HG03135 (cell line): Measurements from ENCODE around the gene MEIS2.

ENCODE experiments used
- ATAC-seq: cut with Tn5 transposase; IDR thresholded peaks from one replicate; pipeline ENCODE4 v1.9.1; 2021; ENCODE audit warnings: mild to moderate bottlenecking, moderate library complexity; ENCODE audit not compliant: unreplicated experiment

MEIS2 gene

GRCh38 chr15:36904715-36905114, 195.6 kb downstream of the MEIS2 start:
- no peak for ATAC-seq

GRCh38 chr15:36903922-36904556, 196.3 kb downstream of the MEIS2 start:
- no peak for ATAC-seq

- ATAC-seq: no peak
Measured at GRCh38 chr15:36903195-36903594, 197.2 kb downstream of the MEIS2 start.

GRCh38 chr15:36901012-36901411, 199.3 kb downstream of the MEIS2 start:
- no peak for ATAC-seq

GRCh38 chr15:36899696-36900095, 200.7 kb downstream of the MEIS2 start:
- ATAC-seq: no peak

GRCh38 chr15:36898536-36899126, 201.7 kb downstream of the MEIS2 start:
- ATAC-seq: no peak

GRCh38 chr15:36897834-36898233, 202.5 kb downstream of the MEIS2 start:
- ATAC-seq: no peak

- no peak for ATAC-seq
Measured at GRCh38 chr15:36896949-36897348, 203.4 kb downstream of the MEIS2 start.

- ATAC-seq: no peak
Measured at GRCh38 chr15:36894075-36894474, 206.3 kb downstream of the MEIS2 start.

GRCh38 chr15:36893276-36893675, 207.1 kb downstream of the MEIS2 start:
- ATAC-seq: no peak

GRCh38 chr15:36888011-36888992, 212.0 kb downstream of the MEIS2 start:
- ATAC-seq: no peak

- ATAC-seq: no peak
Measured at GRCh38 chr15:36887214-36887961, 213.0 kb downstream of the MEIS2 start.

GRCh38 chr15:36886701-36887100, 213.6 kb downstream of the MEIS2 start:
- no peak for ATAC-seq

- ATAC-seq: no peak
Measured at GRCh38 chr15:36886191-36886590, 214.2 kb downstream of the MEIS2 start.

- no peak for ATAC-seq
Measured at GRCh38 chr15:36885771-36886170, 214.6 kb downstream of the MEIS2 start.

- no peak for ATAC-seq
Measured at GRCh38 chr15:36884936-36885635, 215.3 kb downstream of the MEIS2 start.

- ATAC-seq: no peak
Measured at GRCh38 chr15:36884518-36884875, 215.9 kb downstream of the MEIS2 start.

GRCh38 chr15:36883713-36884517, 216.4 kb downstream of the MEIS2 start:
- no peak for ATAC-seq

GRCh38 chr15:36882487-36883131, 217.7 kb downstream of the MEIS2 start:
- ATAC-seq: no peak
